Transverse colon (tissue), 3 donors: Measurements from ENCODE around the gene RAB4B.

Experiments
- POLR2A ChIP-seq: fragments of 450-650 bp; IDR thresholded peaks from one replicate; pipeline ENCODE4 v1.6.1; 2016; ENCODE audit warnings: antibody characterized with exemption, mild to moderate bottlenecking, moderate library complexity
- TF ChIP-seq, protein P1 (sequence below), 5 experiments: fragments of 200-600 bp in 3 of 5; fragments of 450-650 bp in 2 of 5; sonication (generic) in 3 of 5; IDR thresholded peaks; 1 replicate in 2 of 5; 2 replicates in 3 of 5; pipeline ENCODE4 v1.5.1; 2016 to 2017; ENCODE audit warnings: antibody characterized with exemption in 5 of 5, inconsistent platforms in 3 of 5, mild to moderate bottlenecking in 2 of 5, moderate library complexity in 1 of 5

DNA sequence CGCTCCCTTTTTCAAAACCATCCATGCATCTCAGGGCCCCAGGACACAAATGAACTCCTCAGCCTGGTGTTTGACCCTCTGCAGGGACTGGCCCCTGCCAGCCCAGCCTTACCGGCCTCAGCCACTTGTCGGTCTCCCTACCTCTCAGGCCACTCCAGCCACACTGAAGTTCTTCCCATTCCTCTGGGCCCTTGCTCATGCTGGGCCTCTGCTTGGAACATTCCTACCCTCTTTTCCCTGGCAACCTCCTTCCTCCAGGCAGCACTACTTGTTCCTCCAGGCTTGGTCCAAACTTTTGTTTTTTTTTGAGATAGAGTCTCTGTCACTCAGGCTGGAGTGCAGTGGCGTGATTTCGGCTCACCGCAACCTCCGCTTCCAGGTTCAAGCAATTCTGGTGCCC lies 13.3 kb downstream of the RAB4B start:
- TF ChIP-seq POLR2A = no peak
- TF ChIP-seq, protein P1, sequence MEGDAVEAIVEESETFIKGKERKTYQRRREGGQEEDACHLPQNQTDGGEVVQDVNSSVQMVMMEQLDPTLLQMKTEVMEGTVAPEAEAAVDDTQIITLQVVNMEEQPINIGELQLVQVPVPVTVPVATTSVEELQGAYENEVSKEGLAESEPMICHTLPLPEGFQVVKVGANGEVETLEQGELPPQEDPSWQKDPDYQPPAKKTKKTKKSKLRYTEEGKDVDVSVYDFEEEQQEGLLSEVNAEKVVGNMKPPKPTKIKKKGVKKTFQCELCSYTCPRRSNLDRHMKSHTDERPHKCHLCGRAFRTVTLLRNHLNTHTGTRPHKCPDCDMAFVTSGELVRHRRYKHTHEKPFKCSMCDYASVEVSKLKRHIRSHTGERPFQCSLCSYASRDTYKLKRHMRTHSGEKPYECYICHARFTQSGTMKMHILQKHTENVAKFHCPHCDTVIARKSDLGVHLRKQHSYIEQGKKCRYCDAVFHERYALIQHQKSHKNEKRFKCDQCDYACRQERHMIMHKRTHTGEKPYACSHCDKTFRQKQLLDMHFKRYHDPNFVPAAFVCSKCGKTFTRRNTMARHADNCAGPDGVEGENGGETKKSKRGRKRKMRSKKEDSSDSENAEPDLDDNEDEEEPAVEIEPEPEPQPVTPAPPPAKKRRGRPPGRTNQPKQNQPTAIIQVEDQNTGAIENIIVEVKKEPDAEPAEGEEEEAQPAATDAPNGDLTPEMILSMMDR (IDR thresholded peaks at IDR 0.05) = no peak
